ENCODE results near the gene HSD11B1L.
"Not testable (repeated sequence)": the region's sequence is repeated elsewhere in the genome, so short reads cannot be mapped to it uniquely, and the experiment has no call there.

Gene HSD11B1L

GRCh38 chr19:5700455-5701092 lies 19.7 kb downstream of the HSD11B1L start:
- Histone ChIP-seq H3K36me3 (ENCODE audit: low read length) (no peaks in the 10 kb centered on the region), H3K4me3 (ENCODE audit: insufficient read depth, low read length, poor library complexity, severe bottlenecking) (no peak overlapping the region), H3F3A (ENCODE audit: insufficient read depth) (peaks cover 11% of the 10 kb centered on the region), H3K27ac (ENCODE audit: low read depth, low read length) (no peak overlapping the region), H3K4me2 (ENCODE audit: low read depth, low read length, poor library complexity, severe bottlenecking) (no peak overlapping the region), H3K27me3 (ENCODE audit: low read length) (no peaks in the 10 kb centered on the region), H3K9me2 (replicated peaks; ENCODE audit: insufficient read depth, low read length) (no peaks in the 10 kb centered on the region), H3K9me3 (ENCODE audit: insufficient read depth, low read length) (no peaks in the 10 kb centered on the region), H2AFZ (ENCODE audit: low read depth, low read length, severe bottlenecking) (no peak overlapping the region), H4K20me1 (ENCODE audit: low read depth, low read length) (no peaks in the 10 kb centered on the region; the same call in 1 of the 2 replicates), H3K9ac (ENCODE audit: low read length) (no peak overlapping the region), H3K79me2 (ENCODE audit: insufficient read depth, low read length) (no peaks in the 10 kb centered on the region)
- no peak for TF ChIP-seq EZH2phosphoT487 (conservative IDR thresholded peaks at IDR 0.05; ENCODE audit: low read length)
- TF ChIP-seq, protein P1, sequence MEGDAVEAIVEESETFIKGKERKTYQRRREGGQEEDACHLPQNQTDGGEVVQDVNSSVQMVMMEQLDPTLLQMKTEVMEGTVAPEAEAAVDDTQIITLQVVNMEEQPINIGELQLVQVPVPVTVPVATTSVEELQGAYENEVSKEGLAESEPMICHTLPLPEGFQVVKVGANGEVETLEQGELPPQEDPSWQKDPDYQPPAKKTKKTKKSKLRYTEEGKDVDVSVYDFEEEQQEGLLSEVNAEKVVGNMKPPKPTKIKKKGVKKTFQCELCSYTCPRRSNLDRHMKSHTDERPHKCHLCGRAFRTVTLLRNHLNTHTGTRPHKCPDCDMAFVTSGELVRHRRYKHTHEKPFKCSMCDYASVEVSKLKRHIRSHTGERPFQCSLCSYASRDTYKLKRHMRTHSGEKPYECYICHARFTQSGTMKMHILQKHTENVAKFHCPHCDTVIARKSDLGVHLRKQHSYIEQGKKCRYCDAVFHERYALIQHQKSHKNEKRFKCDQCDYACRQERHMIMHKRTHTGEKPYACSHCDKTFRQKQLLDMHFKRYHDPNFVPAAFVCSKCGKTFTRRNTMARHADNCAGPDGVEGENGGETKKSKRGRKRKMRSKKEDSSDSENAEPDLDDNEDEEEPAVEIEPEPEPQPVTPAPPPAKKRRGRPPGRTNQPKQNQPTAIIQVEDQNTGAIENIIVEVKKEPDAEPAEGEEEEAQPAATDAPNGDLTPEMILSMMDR (IDR thresholded peaks at IDR 0.05; ENCODE audit: insufficient read depth, low read length, poor library complexity, severe bottlenecking) = no peak

DNA sequence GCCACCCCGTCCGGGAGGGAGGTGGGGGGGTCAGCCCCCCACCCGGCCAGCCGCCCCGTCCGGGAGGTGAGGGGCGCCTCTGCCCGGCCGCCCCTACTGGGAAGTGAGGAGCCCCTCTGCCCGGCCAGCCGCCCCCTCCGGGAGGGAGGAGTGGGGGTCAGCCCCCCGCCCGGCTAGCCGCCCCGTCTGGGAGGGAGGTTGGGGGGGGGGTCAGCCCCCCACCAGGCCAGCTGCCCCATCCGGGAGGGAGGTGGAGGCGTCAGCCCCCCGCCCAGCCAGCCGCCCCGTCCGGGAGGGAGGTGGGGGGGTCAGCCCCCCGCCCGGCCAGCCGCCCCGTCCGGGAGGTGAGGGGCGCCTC lies 21.2 kb downstream of the HSD11B1L start:
- H3K27me3 ChIP-seq (ENCODE audit: low read length); H3K79me2 ChIP-seq (ENCODE audit: insufficient read depth, low read length); H2AFZ ChIP-seq (ENCODE audit: low read depth, low read length, severe bottlenecking); H3K4me3 ChIP-seq (ENCODE audit: insufficient read depth, low read length, poor library complexity, severe bottlenecking); H4K20me1 ChIP-seq (ENCODE audit: low read depth, low read length); H3K27ac ChIP-seq (ENCODE audit: low read depth, low read length); H3K36me3 ChIP-seq (ENCODE audit: low read length); H3K9me2 ChIP-seq (replicated peaks; ENCODE audit: insufficient read depth, low read length); H3F3A ChIP-seq (ENCODE audit: insufficient read depth); H3K9ac ChIP-seq (ENCODE audit: low read length); H3K9me3 ChIP-seq (ENCODE audit: insufficient read depth, low read length); H3K4me2 ChIP-seq (ENCODE audit: low read depth, low read length, poor library complexity, severe bottlenecking): not testable (repeated sequence)

GRCh38 chr19:5703819-5704818 lies 23.3 kb downstream of the HSD11B1L start:
- H3K9me2 ChIP-seq (replicated peaks; ENCODE audit: insufficient read depth, low read length) = no peaks in the 10 kb centered on the region
- no peaks in the 10 kb centered on the region for H3K9me3 ChIP-seq (ENCODE audit: insufficient read depth, low read length)
- no peaks in the 10 kb centered on the region for H3K79me2 ChIP-seq (ENCODE audit: insufficient read depth, low read length)
- no peaks in the 10 kb centered on the region for H3K27me3 ChIP-seq (ENCODE audit: low read length)
- no peak overlapping the region for H3K4me3 ChIP-seq (ENCODE audit: insufficient read depth, low read length, poor library complexity, severe bottlenecking)
- no peak overlapping the region for H3K4me2 ChIP-seq (ENCODE audit: low read depth, low read length, poor library complexity, severe bottlenecking)
- TF ChIP-seq, protein P1 (IDR thresholded peaks at IDR 0.05; ENCODE audit: insufficient read depth, low read length, poor library complexity, severe bottlenecking) = no peak
- no peak for TF ChIP-seq EZH2phosphoT487 (conservative IDR thresholded peaks at IDR 0.05; ENCODE audit: low read length)
- H3K27ac ChIP-seq (ENCODE audit: low read depth, low read length) = no peak overlapping the region
- H3K9ac ChIP-seq (ENCODE audit: low read length) = no peak overlapping the region
- H4K20me1 ChIP-seq (ENCODE audit: low read depth, low read length) = no peaks in the 10 kb centered on the region
- no peaks in the 10 kb centered on the region for H3K36me3 ChIP-seq (ENCODE audit: low read length)
- H2AFZ ChIP-seq (ENCODE audit: low read depth, low read length, severe bottlenecking) = no peak overlapping the region
- peaks cover 1% of the 10 kb centered on the region; the same call in 1 of the 2 replicates for H3F3A ChIP-seq (ENCODE audit: insufficient read depth)

GRCh38 chr19:5705552-5705951 lies 24.7 kb downstream of the HSD11B1L start:
- Histone ChIP-seq H4K20me1 (ENCODE audit: low read depth, low read length) (no peaks in the 10 kb centered on the region), H3K27ac (ENCODE audit: low read depth, low read length) (no peak overlapping the region), H3F3A (ENCODE audit: insufficient read depth) (no peaks in the 10 kb centered on the region), H3K9ac (ENCODE audit: low read length) (no peak overlapping the region), H3K9me2 (replicated peaks; ENCODE audit: insufficient read depth, low read length) (no peaks in the 10 kb centered on the region), H2AFZ (ENCODE audit: low read depth, low read length, severe bottlenecking) (no peak overlapping the region), H3K4me3 (ENCODE audit: insufficient read depth, low read length, poor library complexity, severe bottlenecking) (no peak overlapping the region), H3K4me2 (ENCODE audit: low read depth, low read length, poor library complexity, severe bottlenecking) (no peak overlapping the region), H3K79me2 (ENCODE audit: insufficient read depth, low read length) (no peaks in the 10 kb centered on the region), H3K27me3 (ENCODE audit: low read length) (no peaks in the 10 kb centered on the region), H3K36me3 (ENCODE audit: low read length) (no peaks in the 10 kb centered on the region), H3K9me3 (ENCODE audit: insufficient read depth, low read length) (no peaks in the 10 kb centered on the region)
- TF ChIP-seq, protein P1 (IDR thresholded peaks at IDR 0.05; ENCODE audit: insufficient read depth, low read length, poor library complexity, severe bottlenecking) = no peak
- TF ChIP-seq EZH2phosphoT487 (conservative IDR thresholded peaks at IDR 0.05; ENCODE audit: low read length) = no peak
